Stimulated activated memory B cell treated with anti-CD40 and anti-IgM and Interleukin-4, amounts not matched to agents 10 μg/mL and 1 μg/mL and 100 μg/mL, for 72 hours (primary cell): Measurements from ENCODE around the gene KIF2C.
"Not testable (repeated sequence)": the region's sequence is repeated elsewhere in the genome, so short reads cannot be mapped to it uniquely, and the experiment has no call there.

Source experiments
- ATAC-seq: fragments of 150-1000 bp; cut with Tn5 transposase; 2 replicates; pipeline ENCODE4 v1.10.0; 2021
- H3K27ac Mint-ChIP-seq: one replicate; pipeline ENCODE4 v1.8.0; 2022; ENCODE audit warnings: mild to moderate bottlenecking, mixed read lengths
- H3K27me3 Mint-ChIP-seq: one replicate; pipeline ENCODE4 v1.8.0; 2022; ENCODE audit warnings: mixed read lengths
- H3K36me3 Mint-ChIP-seq: one replicate; pipeline ENCODE4 v1.8.0; 2022; ENCODE audit warnings: mixed read lengths
- H3K4me1 Mint-ChIP-seq: one replicate; pipeline ENCODE4 v1.8.0; 2022; ENCODE audit warnings: mixed read lengths
- H3K4me3 Mint-ChIP-seq: one replicate; pipeline ENCODE4 v1.8.0; 2022; ENCODE audit warnings: mild to moderate bottlenecking, moderate library complexity, mixed read lengths
- H3K9me3 Mint-ChIP-seq: one replicate; pipeline ENCODE4 v1.8.0; 2022; ENCODE audit warnings: mixed read lengths

KIF2C gene

GRCh38 chr1:44724955-44725698 is 14.5 kb upstream of the KIF2C start:
- Mint-ChIP-seq H3K9me3 (no peaks in the 10 kb centered on the region), H3K27me3 (no peaks in the 10 kb centered on the region), H3K27ac (peak overlapping the region; percentile 55), H3K36me3 (no peaks in the 10 kb centered on the region), H3K4me1 (peaks cover 62% of the 10 kb centered on the region), H3K4me3 (no peak overlapping the region)
- no peak for ATAC-seq

GRCh38 chr1:44730741-44731512 is 8.7 kb upstream of the KIF2C start, which contains the start of gene RNU5D-1:
Gene RNU5D-1 (minus strand): TSS chr1:44731170.
- H3K27me3 Mint-ChIP-seq, result no peaks in the 10 kb centered on the region
- H3K4me1 Mint-ChIP-seq, result peaks cover 26% of the 10 kb centered on the region
- H3K27ac Mint-ChIP-seq, result peak within 1 kb of the TSS; percentile 100
- peak within 1 kb of the TSS; percentile 78 for H3K4me3 Mint-ChIP-seq
- H3K36me3 Mint-ChIP-seq, result no peaks in the 10 kb centered on the region
- peak; percentile 91 for ATAC-seq
- no peaks in the 10 kb centered on the region for H3K9me3 Mint-ChIP-seq

GRCh38 chr1:44733365-44733764 is 6.3 kb upstream of the KIF2C start:
- H3K27ac Mint-ChIP-seq, result no peak overlapping the region
- H3K4me1 Mint-ChIP-seq, result peaks cover 13% of the 10 kb centered on the region
- no peak overlapping the region for H3K4me3 Mint-ChIP-seq
- H3K9me3 Mint-ChIP-seq, result no peaks in the 10 kb centered on the region
- no peaks in the 10 kb centered on the region for H3K27me3 Mint-ChIP-seq
- no peak for ATAC-seq
- H3K36me3 Mint-ChIP-seq, result no peaks in the 10 kb centered on the region

GRCh38 chr1:44733784-44734183 is 5.9 kb upstream of the KIF2C start:
- H3K27me3 Mint-ChIP-seq, result no peaks in the 10 kb centered on the region
- no peaks in the 10 kb centered on the region for H3K36me3 Mint-ChIP-seq
- no peak overlapping the region for H3K27ac Mint-ChIP-seq
- H3K4me1 Mint-ChIP-seq, result peaks cover 12% of the 10 kb centered on the region
- no peak overlapping the region for H3K4me3 Mint-ChIP-seq
- no peak for ATAC-seq
- H3K9me3 Mint-ChIP-seq, result no peaks in the 10 kb centered on the region

GRCh38 chr1:44735992-44736391 is 3.6 kb upstream of the KIF2C start:
- H3K36me3 Mint-ChIP-seq, result no peaks in the 10 kb centered on the region
- H3K27me3 Mint-ChIP-seq, result no peaks in the 10 kb centered on the region
- H3K27ac Mint-ChIP-seq, result no peak overlapping the region
- H3K9me3 Mint-ChIP-seq, result no peaks in the 10 kb centered on the region
- peaks cover 21% of the 10 kb centered on the region for H3K4me1 Mint-ChIP-seq
- no peak for ATAC-seq
- H3K4me3 Mint-ChIP-seq, result no peak overlapping the region

GRCh38 chr1:44738953-44739306 is 707 bp upstream of the KIF2C start:
- Mint-ChIP-seq H3K4me1 (peaks cover 18% of the 10 kb centered on the region), H3K4me3 (peak overlapping the region; percentile 88), H3K27ac (peak overlapping the region; percentile 85)
- not testable (repeated sequence) for H3K9me3 Mint-ChIP-seq, H3K27me3 Mint-ChIP-seq, H3K36me3 Mint-ChIP-seq, ATAC-seq

GRCh38 chr1:44740179-44740617 is 561 bp downstream of the KIF2C start:
- Mint-ChIP-seq H3K27ac (peak overlapping the region; percentile 85), H3K27me3 (no peaks in the 10 kb centered on the region), H3K36me3 (no peaks in the 10 kb centered on the region), H3K4me1 (peaks cover 18% of the 10 kb centered on the region), H3K4me3 (peak overlapping the region; percentile 88), H3K9me3 (no peaks in the 10 kb centered on the region)
- ATAC-seq, result no peak

GRCh38 chr1:44743211-44743610 is 3.6 kb downstream of the KIF2C start:
- no peak for ATAC-seq
- no peak overlapping the region for H3K27ac Mint-ChIP-seq
- H3K27me3 Mint-ChIP-seq, result no peaks in the 10 kb centered on the region
- no peaks in the 10 kb centered on the region for H3K9me3 Mint-ChIP-seq
- no peak overlapping the region for H3K4me3 Mint-ChIP-seq
- H3K36me3 Mint-ChIP-seq, result no peaks in the 10 kb centered on the region
- H3K4me1 Mint-ChIP-seq, result peaks cover 18% of the 10 kb centered on the region

GRCh38 chr1:44747878-44748277 is 8.2 kb downstream of the KIF2C start:
- no peaks in the 10 kb centered on the region for H3K4me1 Mint-ChIP-seq
- H3K27me3 Mint-ChIP-seq, result no peaks in the 10 kb centered on the region
- H3K9me3 Mint-ChIP-seq, result no peaks in the 10 kb centered on the region
- H3K4me3 Mint-ChIP-seq, result no peak overlapping the region
- H3K36me3 Mint-ChIP-seq, result no peaks in the 10 kb centered on the region
- ATAC-seq, result no peak
- no peak overlapping the region for H3K27ac Mint-ChIP-seq

- H3K4me1 Mint-ChIP-seq, result peaks cover 16% of the 10 kb centered on the region
- H3K4me3 Mint-ChIP-seq, result no peak overlapping the region
- peak overlapping the region; percentile 67 for H3K27ac Mint-ChIP-seq
- H3K36me3 Mint-ChIP-seq, result no peaks in the 10 kb centered on the region
- no peaks in the 10 kb centered on the region for H3K9me3 Mint-ChIP-seq
- H3K27me3 Mint-ChIP-seq, result no peaks in the 10 kb centered on the region
- ATAC-seq, result peak; percentile 69
These were observed 17.8 kb downstream of the KIF2C start for GRCh38 chr1:44757420-44757819.

GRCh38 chr1:44759077-44759476 is 19.4 kb downstream of the KIF2C start:
- Mint-ChIP-seq H3K27ac (no peak overlapping the region), H3K4me3 (no peak overlapping the region), H3K36me3 (no peaks in the 10 kb centered on the region)

GRCh38 chr1:44760876-44761275 is 21.2 kb downstream of the KIF2C start:
- Mint-ChIP-seq H3K4me3 (no peak overlapping the region), H3K27me3 (no peaks in the 10 kb centered on the region), H3K36me3 (no peaks in the 10 kb centered on the region), H3K9me3 (no peaks in the 10 kb centered on the region), H3K4me1 (peaks cover 9% of the 10 kb centered on the region), H3K27ac (no peak overlapping the region)
- no peak for ATAC-seq

More at GRCh38 chr1:44759077-44759476, 19.4 kb downstream of the KIF2C start:
- Mint-ChIP-seq H3K9me3 (no peaks in the 10 kb centered on the region), H3K27me3 (no peaks in the 10 kb centered on the region), H3K4me1 (peaks cover 9% of the 10 kb centered on the region)
- ATAC-seq, result no peak

- not testable (repeated sequence) for ATAC-seq, H3K27me3 Mint-ChIP-seq, H3K36me3 Mint-ChIP-seq, H3K9me3 Mint-ChIP-seq, H3K4me3 Mint-ChIP-seq, H3K27ac Mint-ChIP-seq, H3K4me1 Mint-ChIP-seq
These were observed 26.8 kb downstream of the KIF2C start for GRCh38 chr1:44766421-44766820.

- peak within 1 kb of the TSS; percentile 93 for H3K4me3 Mint-ChIP-seq
- H3K27ac Mint-ChIP-seq, result peak within 1 kb of the TSS; percentile 96
- ATAC-seq, result peak; percentile 88
- H3K27me3 Mint-ChIP-seq, result no peaks in the 10 kb centered on the region
- no peaks in the 10 kb centered on the region for H3K9me3 Mint-ChIP-seq
- H3K36me3 Mint-ChIP-seq, result peaks cover 45% of the 10 kb centered on the region
- peaks cover 40% of the 10 kb centered on the region for H3K4me1 Mint-ChIP-seq
These were observed 35.7 kb downstream of the KIF2C start, which contains the start of gene RPS8 for GRCh38 chr1:44775078-44775929. Gene RPS8 (plus strand): TSS chr1:44775540. CDS start chr1:44775597, 57 bp downstream.
